ENCODE data around the gene LRRC3.

LRRC3 gene

DNA sequence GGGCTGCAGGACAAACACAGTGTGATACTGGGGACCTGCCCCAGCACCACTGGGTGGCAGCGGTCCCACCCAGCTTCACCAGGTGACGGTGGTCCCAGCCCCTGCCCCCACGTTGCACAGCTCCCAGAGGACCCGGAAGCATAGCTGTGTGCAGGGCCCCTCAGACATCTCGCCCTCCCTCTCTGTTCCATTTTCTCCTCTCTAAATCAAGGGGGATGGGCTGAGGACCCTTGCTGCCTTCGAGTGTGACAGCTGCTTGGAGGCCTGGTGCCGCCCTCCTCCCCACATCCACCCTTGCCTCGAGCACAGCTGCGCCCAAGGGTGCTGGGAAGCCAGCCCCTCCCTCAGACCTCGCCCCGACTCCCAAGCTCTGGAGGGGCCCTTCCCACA is 16.1 kb upstream of the LRRC3 start:
- in situ Hi-C loops (cut with MboI; ENCODE audit: low pct_unique_long_range_greater_than_20kb, low sequenced_read_pairs, unreplicated experiment), result no loop called here
- TF ChIP-seq, protein P1, sequence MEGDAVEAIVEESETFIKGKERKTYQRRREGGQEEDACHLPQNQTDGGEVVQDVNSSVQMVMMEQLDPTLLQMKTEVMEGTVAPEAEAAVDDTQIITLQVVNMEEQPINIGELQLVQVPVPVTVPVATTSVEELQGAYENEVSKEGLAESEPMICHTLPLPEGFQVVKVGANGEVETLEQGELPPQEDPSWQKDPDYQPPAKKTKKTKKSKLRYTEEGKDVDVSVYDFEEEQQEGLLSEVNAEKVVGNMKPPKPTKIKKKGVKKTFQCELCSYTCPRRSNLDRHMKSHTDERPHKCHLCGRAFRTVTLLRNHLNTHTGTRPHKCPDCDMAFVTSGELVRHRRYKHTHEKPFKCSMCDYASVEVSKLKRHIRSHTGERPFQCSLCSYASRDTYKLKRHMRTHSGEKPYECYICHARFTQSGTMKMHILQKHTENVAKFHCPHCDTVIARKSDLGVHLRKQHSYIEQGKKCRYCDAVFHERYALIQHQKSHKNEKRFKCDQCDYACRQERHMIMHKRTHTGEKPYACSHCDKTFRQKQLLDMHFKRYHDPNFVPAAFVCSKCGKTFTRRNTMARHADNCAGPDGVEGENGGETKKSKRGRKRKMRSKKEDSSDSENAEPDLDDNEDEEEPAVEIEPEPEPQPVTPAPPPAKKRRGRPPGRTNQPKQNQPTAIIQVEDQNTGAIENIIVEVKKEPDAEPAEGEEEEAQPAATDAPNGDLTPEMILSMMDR (IDR thresholded peaks at IDR 0.05; ENCODE audit: extremely low read depth, insufficient read depth, missing control alignments), result no peak

DNA sequence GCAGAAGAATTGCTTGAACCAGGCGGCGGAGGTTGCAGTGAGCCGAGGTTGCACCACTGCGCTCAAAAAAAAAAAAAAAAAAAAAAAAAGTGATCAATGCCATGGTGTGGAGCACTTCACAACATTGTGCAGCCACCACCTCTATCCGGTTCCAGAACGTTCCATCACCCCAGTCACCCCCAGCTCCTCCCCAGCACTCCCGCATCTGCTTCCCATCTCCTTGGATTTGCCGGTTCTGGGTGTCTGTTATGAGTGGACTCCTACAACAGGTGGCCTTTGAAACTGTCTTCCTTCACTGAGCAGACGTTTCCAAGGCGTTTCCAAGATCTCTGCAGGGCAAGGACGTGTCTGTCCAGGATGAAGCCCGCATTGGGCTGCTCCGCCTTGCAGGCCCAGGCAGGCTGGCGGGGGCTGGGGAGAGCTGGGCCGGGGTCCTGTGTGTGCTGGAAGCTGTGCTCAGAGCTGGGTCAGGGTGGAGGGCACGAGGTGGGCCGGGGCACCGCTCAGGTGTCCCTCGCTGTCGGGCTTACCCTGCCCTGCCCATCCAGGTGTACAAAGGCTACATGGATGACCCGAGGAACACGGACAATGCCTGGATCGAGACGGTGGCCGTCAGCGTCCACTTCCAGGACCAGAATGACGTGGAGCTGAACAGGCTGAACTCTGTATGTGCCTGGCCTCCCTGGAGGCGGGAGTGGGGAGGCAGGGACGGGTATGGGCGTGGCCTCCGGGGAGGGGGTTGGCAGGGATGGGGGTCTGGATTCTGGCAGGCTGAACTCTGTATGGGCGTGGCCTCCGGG is 14.9 kb upstream of the LRRC3 start:
- in situ Hi-C loops (cut with MboI; ENCODE audit: low pct_unique_long_range_greater_than_20kb, low sequenced_read_pairs, unreplicated experiment), result no loop called here
- DNase-seq (ENCODE audit: low spot score), result no peak
- TF ChIP-seq, protein P1 (IDR thresholded peaks at IDR 0.05; ENCODE audit: extremely low read depth, insufficient read depth, missing control alignments), result no peak

More for the DNA sequence above, 16.1 kb upstream of the LRRC3 start:
- DNase-seq (ENCODE audit: low spot score), result no peak

DNA sequence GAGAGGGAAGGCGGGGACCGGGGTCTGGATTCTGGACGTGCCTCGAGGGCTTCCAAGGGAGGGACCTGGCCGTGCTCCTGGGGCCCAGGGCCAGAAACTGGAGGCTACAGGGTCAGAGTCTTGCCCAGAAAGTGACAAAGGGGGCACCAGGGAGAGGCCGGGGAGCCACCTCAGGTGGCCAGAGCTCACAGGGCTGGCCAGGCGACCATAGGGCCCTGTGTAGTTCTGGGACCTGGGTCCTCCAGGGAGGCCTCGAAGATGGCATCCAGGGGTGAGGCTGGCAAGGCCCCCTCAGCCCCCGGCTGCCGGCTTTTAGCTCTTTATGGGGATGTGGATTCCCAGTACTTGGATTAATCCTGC is 14.3 kb upstream of the LRRC3 start:
- no peak for DNase-seq (ENCODE audit: low spot score)
- in situ Hi-C loops (cut with MboI; ENCODE audit: low pct_unique_long_range_greater_than_20kb, low sequenced_read_pairs, unreplicated experiment), result no loop called here
- TF ChIP-seq, protein P1 (IDR thresholded peaks at IDR 0.05; ENCODE audit: extremely low read depth, insufficient read depth, missing control alignments), result no peak

GRCh38 chr21:44441581-44442265 is 13.6 kb upstream of the LRRC3 start:
- no peak for DNase-seq (ENCODE audit: low spot score)
- in situ Hi-C loops (cut with MboI; ENCODE audit: low pct_unique_long_range_greater_than_20kb, low sequenced_read_pairs, unreplicated experiment), result no loop called here
- TF ChIP-seq, protein P1 (IDR thresholded peaks at IDR 0.05; ENCODE audit: extremely low read depth, insufficient read depth, missing control alignments), result no peak

DNA sequence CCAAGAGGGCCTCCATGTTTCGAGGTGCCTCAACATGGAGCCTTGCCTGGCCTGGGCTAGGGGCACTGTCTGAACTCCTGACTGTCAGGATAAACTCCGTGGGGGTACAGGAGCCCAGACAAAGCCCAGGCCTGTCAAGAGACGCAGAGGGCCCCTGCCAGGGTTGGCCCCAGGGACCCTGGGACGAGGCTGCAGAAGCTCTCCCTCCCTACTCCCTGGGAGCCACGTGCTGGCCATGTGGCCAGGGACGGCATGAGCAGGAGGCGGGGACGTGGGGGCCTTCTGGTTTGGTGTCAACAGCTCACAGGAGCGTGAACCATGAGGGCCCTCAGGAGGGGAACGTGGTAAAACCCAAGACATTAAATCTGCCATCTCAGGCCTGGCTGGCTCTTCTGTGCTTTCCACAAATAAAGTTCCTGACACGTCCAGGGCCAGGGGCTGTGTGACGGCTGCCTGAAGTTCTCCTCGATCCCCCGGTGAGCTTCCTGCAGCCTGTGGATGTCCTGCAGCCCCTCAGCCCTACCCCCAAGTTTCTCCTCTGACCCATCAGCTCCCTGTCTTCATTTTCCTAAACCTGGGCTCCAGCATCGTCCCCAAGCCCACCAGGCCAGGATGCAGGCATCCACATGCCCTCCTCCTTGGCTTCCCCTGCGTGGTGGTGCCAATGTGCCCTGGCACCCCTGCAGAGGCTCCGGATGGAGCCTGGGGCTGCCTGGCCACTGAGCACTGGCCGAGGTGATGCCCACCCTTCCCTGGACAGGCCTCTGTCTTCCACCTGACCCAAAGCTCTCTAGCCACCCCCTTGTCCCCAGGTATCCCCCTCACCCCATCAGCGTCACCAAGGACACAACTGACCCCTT is 12.8 kb upstream of the LRRC3 start:
- TF ChIP-seq, protein P1 (IDR thresholded peaks at IDR 0.05; ENCODE audit: extremely low read depth, insufficient read depth, missing control alignments), result no peak
- no peak for DNase-seq (ENCODE audit: low spot score)
- in situ Hi-C loops (cut with MboI; ENCODE audit: low pct_unique_long_range_greater_than_20kb, low sequenced_read_pairs, unreplicated experiment), result no loop called here

DNA sequence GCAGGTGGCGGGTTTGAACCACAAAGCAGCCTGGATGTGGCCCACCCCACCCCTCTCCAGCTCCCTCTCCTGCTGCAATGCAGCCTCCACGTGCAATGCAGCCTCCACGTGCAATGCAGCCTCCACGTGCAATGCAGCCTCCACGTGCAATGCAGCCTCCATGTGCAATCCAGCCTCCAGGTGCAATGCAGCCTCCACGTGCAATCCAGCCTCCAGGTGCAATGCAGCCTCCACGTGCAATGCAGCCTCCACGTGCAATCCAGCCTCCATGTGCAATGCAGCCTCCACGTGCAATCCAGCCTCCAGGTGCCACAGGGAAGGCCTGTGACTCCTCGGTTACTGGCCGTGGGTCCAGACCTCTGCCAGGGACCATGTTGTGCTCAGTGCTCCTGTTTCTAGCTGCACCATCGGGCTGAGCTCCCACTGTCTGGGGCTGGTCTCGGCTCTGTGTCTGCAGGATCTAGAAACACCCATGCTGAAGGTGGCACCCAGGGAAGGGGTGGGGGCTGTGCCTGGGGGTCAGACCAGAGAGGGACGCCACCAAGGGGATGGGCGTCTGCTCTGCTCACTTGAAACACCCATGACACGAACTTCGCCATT is 11.9 kb upstream of the LRRC3 start:
- no peak for DNase-seq (ENCODE audit: low spot score)
- TF ChIP-seq, protein P1 (IDR thresholded peaks at IDR 0.05; ENCODE audit: extremely low read depth, insufficient read depth, missing control alignments), result no peak
- in situ Hi-C loops (cut with MboI; ENCODE audit: low pct_unique_long_range_greater_than_20kb, low sequenced_read_pairs, unreplicated experiment), result no loop called here
